ENCODE data around the gene MAP2K4.

GRCh38 chr17:12020642-12021622 is at the start of gene MAP2K4:
- TF ChIP-seq RFX5 (IDR thresholded peaks at IDR 0.05) (no peak), CTCF (IDR thresholded peaks at IDR 0.05) (no peak), EP300 (IDR thresholded peaks at IDR 0.05) (no peak), NPAS2 (CRISPR knock-in tag; IDR thresholded peaks at IDR 0.05; ENCODE audit: borderline replicate concordance) (no peak), REST (IDR thresholded peaks at IDR 0.05) (no peak), SMC3 (IDR thresholded peaks at IDR 0.05) (no peak; the same call in 2 of the 3 replicates), EHF (CRISPR knock-in tag; IDR thresholded peaks at IDR 0.05) (no peak), POLR2A (IDR thresholded peaks at IDR 0.05; ENCODE audit: low read length) (peak; percentile 90)

Data from A549 (cell line).